ENCODE measurements around the gene POLA1. TPM values are rescaled to one million over a fixed set of nuclear protein-coding genes. Genes with fewer than 3 reads are reported as not detected.

Gene POLA1
- total and polyA plus RNA-seq, 2 of the 4 experiments (the other 2 are of a cell fraction), result 4.0 to 15.1 TPM

DNA sequence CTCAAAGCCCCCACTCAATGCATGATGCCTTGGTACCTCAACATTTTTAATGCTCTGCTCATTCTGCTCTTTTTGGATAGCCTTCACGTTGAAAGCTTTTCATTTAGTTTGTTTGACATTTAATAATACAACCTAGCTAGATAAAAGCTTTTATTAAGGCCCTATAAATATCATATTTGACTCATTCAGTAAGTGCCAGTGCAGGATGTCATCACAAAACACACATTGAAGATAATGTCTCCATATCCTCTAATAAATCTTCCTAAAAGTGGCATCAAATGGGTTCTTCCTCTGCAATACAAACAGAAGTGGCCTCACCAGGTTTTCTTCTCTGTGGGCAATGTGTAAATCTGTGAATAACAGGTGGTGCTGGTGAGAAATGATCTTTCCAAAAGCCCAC, 34.6 kb upstream of the POLA1 start:
- Histone ChIP-seq H4K8ac (ENCODE audit: low read depth in 2 of 2, low read length in 2 of 2) (no peak overlapping the region), H3K27me3 (ENCODE audit: control insufficient read depth, insufficient read depth, low read length) (peaks cover 1% of the 10 kb centered on the region), H3K56ac (ENCODE audit: extremely low read depth, insufficient read depth, low read length) (no peak overlapping the region), H3K79me1 (ENCODE audit: low read depth in 1 of 2, low read length in 2 of 2) (no peaks in the 10 kb centered on the region), H2AFZ (replicated peaks; ENCODE audit: low read length, poor library complexity) (no peak overlapping the region), H3K9ac (ENCODE audit: low read depth, low read length) (no peak overlapping the region), H2BK15ac (ENCODE audit: low read depth, low read length) (no peak overlapping the region), H3K18ac (ENCODE audit: low read depth, low read length) (no peak overlapping the region), H2BK20ac (ENCODE audit: low read depth, low read length) (no peak overlapping the region), H2BK5ac (ENCODE audit: low read depth, low read length, poor library complexity, severe bottlenecking) (no peak overlapping the region), H2AK9ac (replicated peaks; ENCODE audit: low read depth, low read length, poor library complexity) (no peak overlapping the region), H3K14ac (replicated peaks; ENCODE audit: low read depth, low read length) (no peak overlapping the region), H3K4ac (ENCODE audit: low read depth, low read length) (no peak overlapping the region), H3K9me3 (ENCODE audit: control insufficient read depth, insufficient read depth, low read length) (no peaks in the 10 kb centered on the region), H3K27ac (ENCODE audit: insufficient read depth, low read length) (no peak overlapping the region), H3K9me1 (ENCODE audit: insufficient read depth, low read length) (no peaks in the 10 kb centered on the region), H3K36me3 (ENCODE audit: control insufficient read depth, insufficient read depth, low read length) (no peaks in the 10 kb centered on the region), H4K5ac (ENCODE audit: low read depth, low read length) (no peak overlapping the region), H4K20me1 (ENCODE audit: insufficient read depth, low read length) (no peaks in the 10 kb centered on the region), H2BK120ac (ENCODE audit: low read depth, low read length) (no peak overlapping the region), H4K91ac (ENCODE audit: insufficient read depth, low read depth, low read length) (no peak overlapping the region), H3K4me1 (ENCODE audit: control insufficient read depth, insufficient read depth, low read length) (no peaks in the 10 kb centered on the region), H3K23ac (ENCODE audit: low read depth, low read length) (no peak overlapping the region), H3K4me2 (ENCODE audit: low read depth, low read length) (no peak overlapping the region), H2AK5ac (ENCODE audit: low read depth, low read length) (no peak overlapping the region), H3K4me3 (ENCODE audit: insufficient read depth, low read depth, low read length) (no peak overlapping the region)
- in situ Hi-C loops (cut with MboI; ENCODE audit: low sequenced_read_pairs) (no loop called here), intact Hi-C loops (cut with micrococcal nuclease) (no loop called here), dilution Hi-C loops (cut with HindIII; ENCODE audit: low sequenced_read_pairs, unreplicated experiment) (no loop called here)
- TF ChIP-seq MXI1 (IDR thresholded peaks at IDR 0.05; ENCODE audit: borderline replicate concordance, low read depth, low read length), result no peak
- TF ChIP-seq, protein P1, sequence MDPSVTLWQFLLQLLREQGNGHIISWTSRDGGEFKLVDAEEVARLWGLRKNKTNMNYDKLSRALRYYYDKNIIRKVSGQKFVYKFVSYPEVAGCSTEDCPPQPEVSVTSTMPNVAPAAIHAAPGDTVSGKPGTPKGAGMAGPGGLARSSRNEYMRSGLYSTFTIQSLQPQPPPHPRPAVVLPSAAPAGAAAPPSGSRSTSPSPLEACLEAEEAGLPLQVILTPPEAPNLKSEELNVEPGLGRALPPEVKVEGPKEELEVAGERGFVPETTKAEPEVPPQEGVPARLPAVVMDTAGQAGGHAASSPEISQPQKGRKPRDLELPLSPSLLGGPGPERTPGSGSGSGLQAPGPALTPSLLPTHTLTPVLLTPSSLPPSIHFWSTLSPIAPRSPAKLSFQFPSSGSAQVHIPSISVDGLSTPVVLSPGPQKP (IDR thresholded peaks at IDR 0.05; ENCODE audit: borderline replicate concordance, low read depth, low read length), result no peak
- TF ChIP-seq, protein P2, sequence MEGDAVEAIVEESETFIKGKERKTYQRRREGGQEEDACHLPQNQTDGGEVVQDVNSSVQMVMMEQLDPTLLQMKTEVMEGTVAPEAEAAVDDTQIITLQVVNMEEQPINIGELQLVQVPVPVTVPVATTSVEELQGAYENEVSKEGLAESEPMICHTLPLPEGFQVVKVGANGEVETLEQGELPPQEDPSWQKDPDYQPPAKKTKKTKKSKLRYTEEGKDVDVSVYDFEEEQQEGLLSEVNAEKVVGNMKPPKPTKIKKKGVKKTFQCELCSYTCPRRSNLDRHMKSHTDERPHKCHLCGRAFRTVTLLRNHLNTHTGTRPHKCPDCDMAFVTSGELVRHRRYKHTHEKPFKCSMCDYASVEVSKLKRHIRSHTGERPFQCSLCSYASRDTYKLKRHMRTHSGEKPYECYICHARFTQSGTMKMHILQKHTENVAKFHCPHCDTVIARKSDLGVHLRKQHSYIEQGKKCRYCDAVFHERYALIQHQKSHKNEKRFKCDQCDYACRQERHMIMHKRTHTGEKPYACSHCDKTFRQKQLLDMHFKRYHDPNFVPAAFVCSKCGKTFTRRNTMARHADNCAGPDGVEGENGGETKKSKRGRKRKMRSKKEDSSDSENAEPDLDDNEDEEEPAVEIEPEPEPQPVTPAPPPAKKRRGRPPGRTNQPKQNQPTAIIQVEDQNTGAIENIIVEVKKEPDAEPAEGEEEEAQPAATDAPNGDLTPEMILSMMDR (conservative IDR thresholded peaks at IDR 0.05; ENCODE audit: low read depth, low read length), result no peak
- TF ChIP-seq SMC3 (IDR thresholded peaks at IDR 0.05; ENCODE audit: low read depth, low read length), result no peak
- no peak for TF ChIP-seq MAFK (IDR thresholded peaks at IDR 0.05; ENCODE audit: low read depth, low read length)
- TF ChIP-seq BHLHE40 (IDR thresholded peaks at IDR 0.05; ENCODE audit: low read depth, low read length), result no peak
- TF ChIP-seq RFX5 (IDR thresholded peaks at IDR 0.05; ENCODE audit: low read depth, low read length), result no peak
- no peak for TF ChIP-seq FOS (IDR thresholded peaks at IDR 0.05; ENCODE audit: low read depth, low read length)
- no peak for TF ChIP-seq POLR2A (IDR thresholded peaks at IDR 0.05; ENCODE audit: low read depth, low read length)
- TF ChIP-seq MAZ (IDR thresholded peaks at IDR 0.05; ENCODE audit: borderline replicate concordance, low read depth, low read length), result no peak
- TF ChIP-seq, protein P3, sequence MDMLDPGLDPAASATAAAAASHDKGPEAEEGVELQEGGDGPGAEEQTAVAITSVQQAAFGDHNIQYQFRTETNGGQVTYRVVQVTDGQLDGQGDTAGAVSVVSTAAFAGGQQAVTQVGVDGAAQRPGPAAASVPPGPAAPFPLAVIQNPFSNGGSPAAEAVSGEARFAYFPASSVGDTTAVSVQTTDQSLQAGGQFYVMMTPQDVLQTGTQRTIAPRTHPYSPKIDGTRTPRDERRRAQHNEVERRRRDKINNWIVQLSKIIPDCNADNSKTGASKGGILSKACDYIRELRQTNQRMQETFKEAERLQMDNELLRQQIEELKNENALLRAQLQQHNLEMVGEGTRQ (IDR thresholded peaks at IDR 0.05; ENCODE audit: low read depth, low read length), result no peak
- TF ChIP-seq RCOR1 (IDR thresholded peaks at IDR 0.05; ENCODE audit: insufficient replicate concordance, low read length), result no peak
- TF ChIP-seq NFE2L2 (IDR thresholded peaks at IDR 0.05; ENCODE audit: low read depth, low read length), result no peak
- TF ChIP-seq CHD1 (IDR thresholded peaks at IDR 0.05; ENCODE audit: low read depth, low read length), result no peak
- TF ChIP-seq RAD21 (IDR thresholded peaks at IDR 0.05; ENCODE audit: low read length), result no peak
- no peak for TF ChIP-seq CEBPB (IDR thresholded peaks at IDR 0.05; ENCODE audit: low read depth, low read length)
- no peak for ATAC-seq (ENCODE audit: low read depth)
- CTCF ChIA-PET, result no interaction called here
- DNase-seq, result no peak
- no TSS peak for BruUV-seq (replicated peaks)
- WGBS, 2 experiments (ENCODE audit: extremely low coverage in 2 of 2, insufficient read length in 1 of 2), result no CpG with 5 or more reads among the region's 1 CpG
- POLR2A ChIA-PET (ENCODE audit: unreplicated experiment), result no interaction called here

Measured in IMR-90 (cell line).